ENCODE data around the gene ZNF619. TPM values are rescaled to one million over a fixed set of nuclear protein-coding genes. Genes with fewer than 3 reads are reported as not detected.

ZNF619 gene
- total RNA-seq, result 1 to 10 TPM; 1.7 to 3.3 TPM

- H3K36me3 ChIP-seq, result peaks cover 5% of the 10 kb centered on the region
- H3K27ac ChIP-seq, result peak within 1 kb of the TSS; percentile 75 to 82
- peak within 1 kb of the TSS; percentile 80 to 85 for H3K4me3 ChIP-seq
- peak; percentile 73 for DNase-seq (ENCODE audit: low spot score)
- peaks cover 0 to 9% of the 10 kb centered on the region in 2 donors for H3K4me1 ChIP-seq
- H3K27me3 ChIP-seq, result no peaks in the 10 kb centered on the region
- TF ChIP-seq, protein P1, sequence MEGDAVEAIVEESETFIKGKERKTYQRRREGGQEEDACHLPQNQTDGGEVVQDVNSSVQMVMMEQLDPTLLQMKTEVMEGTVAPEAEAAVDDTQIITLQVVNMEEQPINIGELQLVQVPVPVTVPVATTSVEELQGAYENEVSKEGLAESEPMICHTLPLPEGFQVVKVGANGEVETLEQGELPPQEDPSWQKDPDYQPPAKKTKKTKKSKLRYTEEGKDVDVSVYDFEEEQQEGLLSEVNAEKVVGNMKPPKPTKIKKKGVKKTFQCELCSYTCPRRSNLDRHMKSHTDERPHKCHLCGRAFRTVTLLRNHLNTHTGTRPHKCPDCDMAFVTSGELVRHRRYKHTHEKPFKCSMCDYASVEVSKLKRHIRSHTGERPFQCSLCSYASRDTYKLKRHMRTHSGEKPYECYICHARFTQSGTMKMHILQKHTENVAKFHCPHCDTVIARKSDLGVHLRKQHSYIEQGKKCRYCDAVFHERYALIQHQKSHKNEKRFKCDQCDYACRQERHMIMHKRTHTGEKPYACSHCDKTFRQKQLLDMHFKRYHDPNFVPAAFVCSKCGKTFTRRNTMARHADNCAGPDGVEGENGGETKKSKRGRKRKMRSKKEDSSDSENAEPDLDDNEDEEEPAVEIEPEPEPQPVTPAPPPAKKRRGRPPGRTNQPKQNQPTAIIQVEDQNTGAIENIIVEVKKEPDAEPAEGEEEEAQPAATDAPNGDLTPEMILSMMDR (IDR thresholded peaks at IDR 0.05), result peak in 1 of 2 donors; percentile 12
- no peaks in the 10 kb centered on the region for H3K9me3 ChIP-seq
Measured at GRCh38 chr3:40476478-40477470, at the start of gene ZNF619. Gene ZNF619 (plus strand): TSS chr3:40477122. CDS start chr3:40477980, 858 bp downstream.

- Histone ChIP-seq H3K4me3 (no peak overlapping the region), H3K4me1 (no peaks in the 10 kb centered on the region), H3K27ac (no peak overlapping the region), H3K9me3 (no peaks in the 10 kb centered on the region), H3K36me3 (no peaks in the 10 kb centered on the region), H3K27me3 (no peaks in the 10 kb centered on the region)
- no peak for DNase-seq (ENCODE audit: low spot score)
- TF ChIP-seq, protein P1 (IDR thresholded peaks at IDR 0.05), result no peak
Measured at GRCh38 chr3:40432793-40433192, 44.1 kb upstream of the ZNF619 start.

DNA sequence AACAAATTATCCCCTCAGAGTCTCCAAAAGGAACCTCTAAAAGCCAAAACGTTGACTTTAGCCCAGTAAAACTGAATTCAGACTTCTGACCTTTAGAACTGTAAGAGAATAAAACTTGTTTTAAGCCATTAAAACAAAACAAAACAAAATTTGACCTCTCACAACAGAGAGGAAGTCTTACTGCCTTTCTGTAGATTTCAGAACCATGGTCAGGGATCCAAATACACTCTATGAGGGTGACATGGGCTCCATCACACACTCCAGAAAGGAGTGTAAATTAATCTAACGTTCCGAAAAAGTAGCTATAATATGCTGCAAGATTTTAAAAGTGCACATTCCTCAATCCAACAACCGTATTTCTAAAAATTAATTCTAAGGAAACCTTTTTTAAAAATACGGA, 39.0 kb upstream of the ZNF619 start:
- no peak overlapping the region for H3K27ac ChIP-seq
- DNase-seq (ENCODE audit: low spot score), result no peak
- no peak overlapping the region for H3K4me3 ChIP-seq
- H3K27me3 ChIP-seq, result no peaks in the 10 kb centered on the region
- H3K9me3 ChIP-seq, result no peaks in the 10 kb centered on the region
- no peaks in the 10 kb centered on the region for H3K4me1 ChIP-seq
- no peaks in the 10 kb centered on the region for H3K36me3 ChIP-seq
- TF ChIP-seq, protein P1 (IDR thresholded peaks at IDR 0.05), result no peak

- no peaks in the 10 kb centered on the region for H3K27me3 ChIP-seq
- no peak overlapping the region for H3K4me3 ChIP-seq
- H3K27ac ChIP-seq, result no peak overlapping the region
- no peaks in the 10 kb centered on the region for H3K36me3 ChIP-seq
- peaks cover 0 to 4% of the 10 kb centered on the region in 2 donors for H3K4me1 ChIP-seq
- no peak for DNase-seq (ENCODE audit: low spot score)
- H3K9me3 ChIP-seq, result no peaks in the 10 kb centered on the region
- TF ChIP-seq, protein P1 (IDR thresholded peaks at IDR 0.05), result no peak
Measured at GRCh38 chr3:40445062-40445461, 31.9 kb upstream of the ZNF619 start.

DNA sequence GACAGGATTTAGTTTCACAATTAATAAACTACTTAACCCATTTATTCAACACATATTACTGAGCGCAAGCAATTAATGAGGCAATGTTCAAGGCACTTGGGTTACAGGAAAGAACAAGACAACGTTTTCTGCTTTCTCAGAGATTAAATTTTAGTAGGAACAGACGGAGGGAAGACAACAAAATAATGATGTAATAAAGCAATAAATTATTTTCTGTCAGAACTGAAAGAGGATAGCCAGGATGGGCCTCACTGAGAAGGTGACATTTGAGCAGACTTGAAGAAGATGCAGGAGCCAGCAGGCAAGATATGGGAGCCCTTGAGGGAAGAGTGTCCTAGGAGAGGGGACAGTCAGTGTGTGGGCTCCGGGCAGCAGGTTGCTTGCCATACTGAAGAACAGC, 31.0 kb upstream of the ZNF619 start:
- TF ChIP-seq, protein P1 (IDR thresholded peaks at IDR 0.05), result no peak
- no peak overlapping the region for H3K27ac ChIP-seq
- peaks cover 0 to 6% of the 10 kb centered on the region in 2 donors for H3K4me1 ChIP-seq
- H3K36me3 ChIP-seq, result no peaks in the 10 kb centered on the region
- no peaks in the 10 kb centered on the region for H3K27me3 ChIP-seq
- H3K9me3 ChIP-seq, result no peaks in the 10 kb centered on the region
- H3K4me3 ChIP-seq, result no peak overlapping the region
- no peak for DNase-seq (ENCODE audit: low spot score)

Data from right atrium auricular region (tissue), 2 donors.